HG03280 (cell line): ENCODE results near the gene NINL.
"Not testable (repeated sequence)": the region's sequence is repeated elsewhere in the genome, so short reads cannot be mapped to it uniquely, and the experiment has no call there.

Experiments
- ATAC-seq: cut with Tn5 transposase; IDR thresholded peaks from one replicate; pipeline ENCODE4 v1.9.1; 2021; ENCODE audit warnings: mild to moderate bottlenecking, moderate library complexity; ENCODE audit not compliant: unreplicated experiment

NINL gene

DNA sequence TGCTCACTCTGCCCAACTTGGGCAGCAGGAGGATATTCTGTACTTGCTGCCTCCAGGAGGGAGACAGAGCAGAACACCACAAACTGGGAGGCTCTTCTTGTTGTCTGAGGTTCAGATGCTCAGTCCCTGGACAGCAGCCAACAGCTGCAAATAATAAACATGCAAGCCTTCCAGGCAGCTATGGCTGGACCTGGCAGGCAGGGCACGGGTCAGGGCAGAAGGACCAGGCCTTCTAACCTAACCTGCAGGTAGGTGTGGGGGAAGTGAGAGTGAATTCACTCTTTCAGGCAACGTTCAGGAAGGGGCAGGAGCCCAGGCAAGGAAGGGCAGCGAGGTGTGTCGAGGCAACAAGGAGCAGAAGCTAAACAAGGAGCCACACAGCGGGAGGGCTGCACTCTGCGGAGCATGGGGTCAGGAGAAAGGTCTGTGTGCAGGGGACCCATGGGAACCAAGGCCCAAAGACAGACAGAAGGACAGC, 31.5 kb downstream of the NINL start:
- no peak for ATAC-seq

DNA sequence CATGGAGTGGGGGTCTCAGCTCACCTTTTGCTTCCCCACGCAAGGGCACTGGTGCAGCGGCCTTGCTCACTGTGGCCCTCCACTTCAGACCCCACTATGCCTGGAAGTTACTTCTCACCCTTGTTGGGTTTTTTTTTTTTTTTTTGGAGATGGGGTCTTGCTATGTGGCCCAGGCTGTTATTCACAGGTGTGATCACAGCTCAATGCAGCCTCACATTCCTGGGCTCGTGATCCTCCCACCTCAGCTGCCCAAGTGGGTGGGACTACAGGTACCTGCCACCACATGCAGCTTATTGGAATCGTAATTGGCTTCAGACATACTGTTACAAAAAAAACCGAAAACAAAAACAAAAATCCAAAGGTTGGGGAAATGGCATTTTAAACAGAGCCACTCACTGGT, 32.4 kb downstream of the NINL start:
- ATAC-seq: no peak

DNA sequence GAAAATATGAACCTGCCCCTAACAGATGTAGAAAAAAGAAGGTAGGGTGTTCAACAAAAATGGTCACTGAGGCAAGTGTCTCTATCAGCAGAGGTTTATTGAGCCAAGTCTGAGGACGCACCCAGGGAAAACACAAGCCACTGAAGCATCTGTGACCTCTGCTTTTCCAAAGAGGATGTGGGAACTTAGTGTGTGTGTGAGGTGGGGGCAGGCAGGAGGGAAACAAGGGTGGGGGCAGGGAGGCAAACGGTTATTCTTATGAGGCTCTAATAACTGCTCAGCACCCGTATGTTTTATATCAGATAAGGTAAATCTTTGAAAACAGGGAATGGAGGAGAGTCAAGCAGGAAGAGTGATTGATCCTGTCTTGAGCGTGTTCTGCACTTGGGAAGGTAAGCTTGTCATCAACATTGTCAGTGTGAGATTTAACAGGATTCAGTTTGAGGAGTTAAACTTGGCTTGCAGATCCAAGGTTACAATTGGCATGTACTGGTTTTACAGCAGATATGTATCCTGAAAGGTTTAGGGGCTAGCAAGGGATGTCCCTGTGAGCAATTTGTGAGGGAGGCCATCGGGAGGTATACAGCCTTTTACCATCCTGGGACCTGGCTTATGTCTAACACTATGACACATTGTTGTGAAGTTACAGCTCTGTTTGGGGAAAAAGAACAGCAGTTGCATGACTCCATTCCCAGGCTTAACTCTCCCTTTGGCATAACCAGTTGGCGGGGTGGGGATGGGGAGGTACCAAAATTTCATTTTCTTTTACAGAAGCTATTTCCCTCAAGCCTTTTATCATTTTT, 33.7 kb downstream of the NINL start:
- ATAC-seq: no peak

DNA sequence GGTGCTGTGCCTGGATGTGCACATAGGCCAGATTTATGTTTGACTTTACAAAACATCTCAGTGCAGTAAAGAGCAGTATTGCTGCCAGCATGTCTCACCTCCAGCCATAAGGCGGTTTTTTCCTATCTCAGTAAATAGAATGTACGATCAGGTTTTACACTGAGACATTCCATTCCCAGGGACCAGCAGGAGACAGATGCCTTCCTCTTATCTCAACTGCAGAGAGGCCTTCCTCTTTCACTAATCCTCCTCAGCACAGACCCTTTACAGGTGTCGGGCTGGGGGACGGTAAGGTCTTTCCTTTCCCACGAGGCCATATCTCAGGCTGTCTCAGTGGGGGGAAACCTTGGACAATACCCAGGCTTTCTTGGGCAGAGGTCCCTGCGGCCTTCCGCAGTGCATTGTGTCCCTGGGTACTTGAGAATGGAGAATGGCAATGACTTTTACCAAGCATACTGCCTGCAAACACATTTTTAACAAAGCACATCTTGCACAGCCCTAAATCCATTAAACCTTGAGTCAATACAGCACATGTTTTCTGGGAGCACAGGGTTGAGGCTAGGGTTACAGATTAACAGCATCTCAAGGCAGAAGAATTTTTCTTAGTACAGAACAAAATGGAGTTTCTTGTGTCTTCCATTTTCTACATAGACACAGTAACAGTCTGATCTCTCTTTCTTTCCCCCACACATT, 34.5 kb downstream of the NINL start:
- ATAC-seq: not testable (repeated sequence)

DNA sequence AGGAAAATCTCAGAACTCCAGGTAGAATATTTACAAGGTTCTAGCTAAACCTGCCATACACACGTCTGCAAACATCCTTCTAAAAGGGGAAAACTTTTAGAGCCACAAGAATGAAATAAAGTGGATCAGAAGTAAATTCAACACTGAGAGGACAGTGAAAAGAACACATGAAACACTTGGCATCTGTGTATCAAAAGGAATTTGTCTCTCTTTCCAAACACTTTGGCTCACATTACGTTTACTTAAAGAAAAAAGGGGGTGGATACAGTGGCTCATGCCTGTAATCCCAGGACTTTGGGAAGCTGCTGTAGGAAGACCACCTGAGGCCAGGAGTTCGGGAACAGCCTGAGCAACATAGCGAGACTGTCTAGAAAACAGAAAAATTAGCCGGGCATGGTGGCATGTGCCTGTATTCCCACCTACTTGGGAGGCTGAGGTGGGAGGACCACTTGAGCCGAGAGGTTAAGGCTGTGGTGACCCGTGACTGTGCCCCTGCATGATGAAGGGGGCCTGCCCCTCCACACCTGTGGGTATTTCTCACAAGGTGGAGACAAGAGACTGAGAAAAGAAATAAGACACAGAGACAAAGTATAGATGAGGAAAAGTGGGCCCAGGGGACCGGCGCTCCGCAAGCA, 35.4 kb downstream of the NINL start:
- no peak for ATAC-seq

DNA sequence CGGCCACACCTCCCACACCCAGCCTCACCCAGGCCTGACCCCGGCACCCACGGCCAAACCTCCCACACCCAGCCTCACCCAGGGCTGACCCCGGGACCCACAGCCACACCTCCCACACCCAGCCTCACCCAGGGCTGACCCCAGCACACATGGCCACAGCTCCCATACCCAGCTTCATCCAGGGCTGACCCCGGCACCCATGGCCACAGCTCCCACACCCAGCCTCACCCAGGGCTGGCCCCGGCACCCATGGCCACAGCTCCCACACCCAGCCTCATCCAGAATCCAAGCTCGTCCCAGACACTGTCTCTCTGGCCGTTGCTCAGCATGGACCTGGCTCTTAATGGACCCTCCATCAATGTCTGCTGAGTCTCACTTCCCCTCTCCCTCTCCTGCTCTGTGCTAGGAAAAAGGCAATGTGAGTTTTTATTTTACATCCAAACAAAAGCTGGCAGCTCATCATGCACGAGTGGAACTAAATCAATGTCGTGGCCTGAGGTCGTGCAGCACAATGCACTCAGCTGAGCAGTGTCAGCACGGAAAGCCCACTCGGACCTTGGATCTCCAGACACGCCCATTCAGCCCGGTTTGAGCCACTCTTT, 36.1 kb downstream of the NINL start:
- ATAC-seq: no peak

DNA sequence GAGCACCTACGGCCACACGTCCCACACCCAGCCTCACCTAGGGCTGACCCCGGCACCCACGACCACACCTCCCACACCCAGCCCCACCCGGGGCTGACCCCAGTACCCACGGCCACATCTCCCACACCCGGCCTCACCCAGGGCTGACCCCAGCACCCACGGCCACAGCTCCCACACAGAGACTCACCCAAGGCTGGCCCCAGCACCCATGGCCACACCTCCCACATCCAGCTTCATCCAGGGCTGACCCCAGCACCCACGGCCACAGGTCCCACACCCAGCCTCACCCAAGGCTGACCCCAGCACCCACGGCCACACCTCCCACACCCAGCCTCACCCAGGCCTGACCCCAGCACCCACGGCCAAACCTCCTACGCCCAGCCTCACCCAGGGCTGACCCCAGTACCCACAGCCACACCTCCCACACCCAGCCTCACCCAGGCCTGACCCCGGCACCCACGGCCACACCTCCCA, 36.7 kb downstream of the NINL start:
- ATAC-seq: no peak

DNA sequence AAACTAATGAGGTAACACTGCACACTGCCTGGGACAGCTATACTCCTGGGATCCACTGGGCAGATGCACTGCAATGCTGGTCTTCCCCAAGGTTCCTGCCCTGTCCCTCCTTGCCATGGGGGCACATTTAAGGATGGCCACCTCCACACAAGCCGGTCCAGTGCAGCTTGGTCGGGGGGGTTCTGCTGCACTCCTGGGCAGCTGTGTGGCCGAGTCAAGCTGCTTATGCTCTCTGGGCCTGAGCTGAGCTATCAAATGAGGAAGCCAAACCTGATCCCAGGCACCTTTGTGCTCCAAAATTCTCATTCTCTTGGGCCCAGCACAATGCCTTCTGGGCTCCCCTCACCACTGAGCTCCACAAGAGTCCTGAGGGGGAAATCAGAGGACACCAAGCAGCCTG, 37.3 kb downstream of the NINL start:
- ATAC-seq: no peak

DNA sequence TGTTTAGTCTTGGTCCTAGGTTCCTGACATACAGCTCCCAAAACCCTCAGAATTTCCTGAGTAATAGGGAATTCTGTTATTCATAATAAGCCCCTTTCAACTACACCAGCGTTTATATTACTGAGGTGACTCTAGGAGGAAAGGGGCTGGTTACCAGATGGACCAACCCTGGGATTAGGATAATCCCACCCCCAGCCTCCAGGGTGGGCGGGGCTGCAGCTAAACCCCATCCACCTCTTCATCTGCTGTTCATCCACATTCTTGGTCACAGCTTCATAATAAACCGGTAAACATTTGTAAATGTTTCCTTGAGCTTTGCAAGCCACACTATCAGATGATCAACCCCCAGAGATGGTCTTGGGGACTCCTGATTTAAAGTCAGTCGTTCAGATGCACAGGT, 38.3 kb downstream of the NINL start:
- no peak for ATAC-seq

DNA sequence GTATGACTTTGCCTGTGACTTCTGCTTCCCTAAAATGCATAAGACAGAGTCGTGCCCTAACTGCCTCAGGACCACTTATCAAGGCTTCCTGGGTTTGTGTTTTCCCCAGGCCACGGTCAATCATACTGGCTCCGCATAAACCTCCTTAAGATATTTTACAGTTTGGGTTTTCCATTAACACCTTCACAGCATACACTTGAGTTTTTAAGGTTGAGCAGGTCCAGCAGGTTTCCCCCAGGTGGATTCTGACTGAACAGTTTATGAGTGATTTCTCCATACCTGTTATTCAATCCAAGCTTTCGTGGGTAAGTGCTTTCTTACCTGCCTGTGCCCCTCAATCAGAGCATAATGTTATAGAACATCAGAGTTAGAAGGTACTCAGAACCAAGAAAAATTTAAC, 39.3 kb downstream of the NINL start:
- ATAC-seq: no peak

DNA sequence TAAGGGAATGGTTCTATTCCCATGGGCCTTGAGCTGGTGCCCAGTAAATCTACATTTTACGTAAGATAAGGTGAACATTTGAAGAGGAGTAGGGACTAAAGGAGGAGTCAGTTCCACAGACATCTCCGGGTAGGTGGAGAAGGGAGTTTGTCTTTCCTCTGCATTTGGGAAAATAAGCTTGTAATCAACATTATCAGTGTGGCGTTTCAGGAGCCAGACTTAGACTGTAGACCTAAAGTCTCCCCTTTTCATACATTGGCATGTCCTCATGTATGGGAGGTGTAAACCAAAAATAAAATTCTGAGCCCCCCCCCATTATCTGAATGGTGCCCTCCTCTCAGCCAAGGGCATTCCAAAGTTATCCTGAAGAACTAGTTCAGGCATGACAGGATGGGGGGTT, 40.2 kb downstream of the NINL start:
- no peak for ATAC-seq

DNA sequence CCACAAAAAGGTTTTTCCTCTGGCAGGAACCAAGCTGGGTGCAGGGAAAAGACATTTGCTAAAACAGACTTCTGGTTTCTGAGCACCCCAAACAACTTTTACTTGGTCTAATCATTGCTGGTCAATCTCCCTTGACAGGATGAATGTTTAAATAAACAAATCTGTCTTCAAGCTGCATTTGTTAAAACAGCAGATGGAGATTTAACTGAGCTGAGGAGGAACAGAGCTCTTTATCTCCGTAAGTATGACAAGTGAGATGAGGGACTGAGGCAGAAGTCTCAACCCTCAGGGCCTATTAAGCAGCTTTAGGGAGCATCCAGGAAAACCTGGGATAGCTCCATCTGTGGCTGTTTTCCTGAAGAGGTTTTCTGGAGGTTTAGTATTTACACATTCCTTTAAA, 40.6 kb downstream of the NINL start:
- no peak for ATAC-seq

DNA sequence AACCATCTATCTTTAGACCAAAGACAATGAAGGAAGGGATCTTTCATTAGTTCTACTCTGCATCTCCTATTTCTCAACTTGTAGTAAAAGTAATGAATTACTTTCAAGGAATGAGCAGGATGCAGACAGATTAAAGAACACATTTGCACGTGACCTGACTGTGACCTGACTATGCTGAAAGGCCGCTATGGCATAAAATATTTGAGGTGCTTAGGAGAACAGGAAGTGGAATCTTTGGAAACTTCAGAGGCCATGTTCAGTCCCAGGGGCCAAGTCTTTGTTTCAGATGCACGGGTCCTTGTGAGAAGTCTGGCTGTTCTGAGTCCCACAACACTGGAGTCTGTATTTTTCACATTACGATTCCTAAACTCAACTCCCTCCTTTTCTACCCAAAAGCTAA, 41.0 kb downstream of the NINL start:
- no peak for ATAC-seq

DNA sequence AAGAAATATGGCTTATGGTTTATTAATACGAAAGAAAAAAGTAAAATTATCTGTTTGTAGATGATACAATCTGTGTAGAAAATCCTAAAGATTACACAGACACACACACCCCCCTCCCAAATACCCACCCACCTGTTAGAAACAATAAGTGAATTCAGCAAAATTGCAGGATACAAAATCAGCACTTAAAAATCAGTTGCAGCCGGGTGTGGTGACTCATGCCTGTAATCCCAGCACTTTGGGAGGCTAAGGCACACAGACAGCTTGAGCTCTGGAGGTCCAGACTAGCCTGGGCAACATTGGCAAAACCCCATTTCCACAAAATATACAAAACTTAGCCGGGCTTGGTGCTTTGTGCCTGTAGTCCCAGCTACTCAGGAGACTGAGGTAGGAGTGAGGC, 42.3 kb downstream of the NINL start:
- ATAC-seq: no peak

DNA sequence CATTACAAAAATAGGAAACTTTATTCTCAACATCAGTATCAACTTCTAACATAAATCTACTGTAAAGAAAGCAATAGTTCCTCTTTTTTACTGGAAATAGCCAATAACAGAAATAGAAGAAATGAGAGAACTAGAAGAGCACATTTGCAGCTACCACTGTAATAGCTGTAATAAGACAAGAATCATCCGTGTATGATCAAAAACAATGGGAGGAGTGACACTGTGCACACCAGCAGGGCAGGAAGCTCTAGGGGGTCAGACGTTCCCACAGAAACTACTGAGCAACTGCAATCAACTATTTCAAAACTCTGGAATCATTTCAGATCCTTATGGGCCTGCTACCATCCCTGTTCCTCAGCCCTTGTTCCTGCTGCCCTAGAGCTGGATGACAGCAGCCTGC, 43.7 kb downstream of the NINL start:
- ATAC-seq: no peak

DNA sequence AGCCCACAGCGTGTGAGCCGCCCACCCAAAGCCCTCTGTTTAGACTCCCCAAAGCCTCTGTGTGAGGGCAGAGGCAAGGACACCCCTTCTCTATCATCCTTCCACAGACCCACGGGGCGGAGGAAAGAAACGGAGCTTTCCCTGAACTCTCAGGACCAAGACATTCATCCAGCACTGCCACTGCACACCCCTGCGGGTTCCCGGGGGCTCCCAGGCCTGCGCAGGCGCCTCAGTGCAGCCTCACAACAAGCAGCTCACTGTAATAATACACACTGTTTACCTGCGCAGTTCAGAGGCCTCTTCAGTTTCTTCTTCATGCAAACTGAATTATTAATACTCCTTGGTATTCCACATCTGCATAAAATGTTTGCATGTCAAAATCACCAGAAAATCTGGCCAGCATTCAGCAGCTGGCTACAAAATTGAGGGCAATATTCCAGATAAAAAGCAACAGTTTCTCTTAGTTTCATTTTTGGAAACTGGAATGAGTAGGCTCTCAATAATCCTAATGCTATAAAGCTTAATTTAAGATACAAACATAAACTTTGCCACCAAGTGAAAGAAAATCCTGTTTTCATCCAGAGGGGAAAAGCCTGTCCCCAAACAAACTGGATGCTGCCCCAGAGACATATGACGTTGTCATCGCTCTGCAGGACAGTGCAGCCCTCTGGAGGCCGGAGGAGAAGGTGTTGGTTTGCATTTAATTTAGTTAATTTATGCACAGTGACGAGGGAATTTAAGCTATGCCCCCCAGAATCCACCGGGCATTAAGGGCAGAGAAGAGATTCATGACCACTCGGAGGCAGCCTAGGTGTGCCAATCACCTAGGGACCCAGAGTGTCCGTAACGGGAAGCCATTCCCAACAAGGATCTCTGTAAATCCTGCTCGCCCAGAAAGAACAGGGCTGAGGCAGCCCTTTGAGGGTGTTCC, 45.3 kb downstream of the NINL start:
- ATAC-seq: peak; percentile 72

DNA sequence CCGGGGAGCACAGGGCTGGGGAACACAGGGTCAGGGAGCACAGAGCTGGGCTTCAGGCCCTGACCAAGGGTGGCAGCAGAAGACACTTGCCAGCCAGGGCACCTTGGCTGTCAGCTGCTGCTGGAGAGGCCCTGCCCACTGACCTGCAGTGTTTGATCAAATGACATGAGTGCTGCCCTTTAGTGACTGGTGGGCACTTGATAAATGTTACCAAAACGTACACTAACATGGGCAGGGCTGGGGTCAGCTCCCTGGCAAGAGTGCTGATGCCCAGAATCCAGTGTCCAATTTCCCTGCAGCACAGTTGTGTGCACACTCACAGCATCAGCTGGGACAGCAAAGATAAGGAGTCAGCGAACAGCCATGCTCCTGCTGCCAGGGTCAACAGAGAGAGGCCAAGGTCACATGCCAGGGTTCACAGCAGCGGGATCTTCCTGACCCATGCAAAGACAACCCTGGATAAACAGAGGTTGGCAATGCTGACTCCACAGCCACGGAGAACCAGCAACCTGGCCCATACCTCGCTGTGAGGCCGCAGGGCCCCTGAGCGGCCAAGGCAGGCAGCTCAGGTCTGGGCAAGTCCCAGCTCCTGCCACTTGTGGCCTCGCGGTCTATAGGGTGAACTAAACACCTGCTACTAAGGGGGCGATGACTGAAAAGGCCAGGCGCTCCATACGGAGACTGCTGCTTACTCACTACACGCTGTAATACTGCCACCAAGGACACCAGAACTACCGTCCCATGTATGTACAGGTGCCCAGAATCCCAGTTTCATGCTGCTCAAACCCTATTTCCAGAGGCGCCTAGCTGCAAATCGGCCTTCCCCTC, 46.3 kb downstream of the NINL start:
- ATAC-seq: peak; percentile 60

DNA sequence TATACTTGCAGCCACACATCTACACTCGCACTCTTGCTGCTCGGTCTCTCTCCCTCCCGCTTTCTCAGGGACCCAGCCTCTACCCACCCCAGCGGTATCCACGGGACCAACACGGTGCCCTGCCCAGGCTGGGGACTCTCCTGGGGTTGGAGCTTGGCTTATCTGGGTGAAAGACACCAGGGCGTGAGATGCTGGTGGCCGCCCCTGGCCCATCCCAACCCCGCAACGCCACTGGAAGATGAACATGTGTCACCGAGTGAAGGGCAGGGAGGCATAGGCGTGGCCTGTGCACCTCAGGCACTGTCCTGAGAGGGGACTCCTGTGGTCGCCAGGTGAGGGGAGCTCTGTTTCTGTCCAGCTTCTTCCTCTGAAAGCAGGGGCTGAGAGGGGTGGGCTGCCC, 47.4 kb downstream of the NINL start:
- no peak for ATAC-seq

DNA sequence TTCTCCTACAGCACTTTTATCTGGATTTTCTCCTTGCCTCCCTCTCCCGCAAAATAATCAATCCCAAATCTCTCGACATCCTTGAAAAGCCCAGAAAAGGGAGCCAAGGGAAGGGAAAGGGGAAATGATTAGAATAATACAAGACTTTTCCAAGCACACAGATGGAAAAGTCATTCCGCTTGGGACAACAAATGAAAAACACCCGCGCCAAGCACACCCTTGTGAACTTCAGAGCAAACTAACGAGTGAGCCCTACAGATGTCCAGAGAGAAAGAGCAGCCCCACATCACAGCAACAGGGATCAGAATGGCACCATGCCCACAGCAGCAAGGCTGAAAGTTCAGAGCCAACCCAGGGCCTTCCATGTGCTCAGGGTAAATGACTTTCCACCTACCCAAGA, 49.6 kb downstream of the NINL start:
- ATAC-seq: no peak

DNA sequence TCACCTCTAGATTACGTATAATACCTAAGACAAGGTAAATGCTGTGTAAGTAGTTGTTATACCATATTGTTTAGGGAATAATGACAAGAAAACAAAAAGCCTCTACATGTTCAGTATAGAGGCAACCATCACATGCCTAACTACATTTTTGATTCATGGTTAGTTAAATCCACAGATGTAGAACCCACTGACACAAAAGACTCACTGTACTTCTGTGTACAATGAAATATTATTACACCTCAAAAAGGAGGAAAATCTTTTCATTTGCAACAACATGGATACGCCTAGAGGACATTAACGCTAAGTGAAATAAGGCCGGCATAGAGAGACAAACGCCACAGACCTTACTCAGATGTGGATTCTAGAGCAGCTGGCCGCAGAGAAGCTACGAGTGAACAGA, 50.5 kb downstream of the NINL start:
- ATAC-seq: no peak
